GM19035 (cell line): ENCODE data around the gene CDH22.

Experiments
- ATAC-seq: cut with Tn5 transposase; IDR thresholded peaks from one replicate; pipeline ENCODE4 v1.9.1; 2021; ENCODE audit not compliant: unreplicated experiment

CDH22 gene

GRCh38 chr20:46152824-46153586, 155.3 kb downstream of the CDH22 start:
- no peak for ATAC-seq

DNA sequence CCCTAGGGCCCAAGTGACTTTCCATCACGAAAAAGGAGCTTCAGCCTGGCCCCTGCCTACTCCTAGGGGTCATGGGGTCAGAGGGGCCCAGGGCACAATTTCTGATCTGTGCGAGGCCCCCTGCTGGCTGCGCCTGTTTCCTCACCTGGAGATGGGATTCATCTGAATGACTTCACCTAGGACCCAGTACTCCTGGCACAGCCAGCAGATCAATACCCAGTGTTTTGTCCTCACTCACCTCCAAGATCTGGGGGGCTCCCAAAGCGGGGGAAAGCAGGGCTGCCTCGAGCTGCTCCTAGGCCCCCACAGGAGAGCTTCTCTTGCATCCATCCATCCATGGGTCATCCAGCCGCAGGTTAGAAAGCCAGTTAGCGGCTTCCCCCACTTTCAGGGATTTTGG, 156.4 kb downstream of the CDH22 start:
- no peak for ATAC-seq

DNA sequence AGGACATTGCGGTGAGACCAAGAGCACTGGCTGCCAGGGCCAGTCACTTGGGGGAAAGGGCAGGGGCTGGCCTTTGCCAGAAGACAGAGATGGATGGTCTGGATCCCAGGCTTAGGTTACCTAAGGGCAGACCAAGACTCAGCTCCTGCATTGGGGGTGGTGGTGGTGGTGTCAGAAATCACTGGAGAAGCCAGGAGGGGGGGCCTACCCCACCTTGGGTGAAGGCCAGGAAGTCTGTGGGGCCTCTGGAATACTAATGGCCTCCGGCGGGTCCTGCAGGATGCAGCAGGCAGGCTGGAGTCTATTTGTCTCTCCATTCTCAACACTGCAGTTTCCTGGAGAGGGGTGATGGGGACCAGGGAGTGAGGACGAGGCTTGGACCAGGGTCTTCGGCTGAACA, 157.4 kb downstream of the CDH22 start:
- no peak for ATAC-seq

DNA sequence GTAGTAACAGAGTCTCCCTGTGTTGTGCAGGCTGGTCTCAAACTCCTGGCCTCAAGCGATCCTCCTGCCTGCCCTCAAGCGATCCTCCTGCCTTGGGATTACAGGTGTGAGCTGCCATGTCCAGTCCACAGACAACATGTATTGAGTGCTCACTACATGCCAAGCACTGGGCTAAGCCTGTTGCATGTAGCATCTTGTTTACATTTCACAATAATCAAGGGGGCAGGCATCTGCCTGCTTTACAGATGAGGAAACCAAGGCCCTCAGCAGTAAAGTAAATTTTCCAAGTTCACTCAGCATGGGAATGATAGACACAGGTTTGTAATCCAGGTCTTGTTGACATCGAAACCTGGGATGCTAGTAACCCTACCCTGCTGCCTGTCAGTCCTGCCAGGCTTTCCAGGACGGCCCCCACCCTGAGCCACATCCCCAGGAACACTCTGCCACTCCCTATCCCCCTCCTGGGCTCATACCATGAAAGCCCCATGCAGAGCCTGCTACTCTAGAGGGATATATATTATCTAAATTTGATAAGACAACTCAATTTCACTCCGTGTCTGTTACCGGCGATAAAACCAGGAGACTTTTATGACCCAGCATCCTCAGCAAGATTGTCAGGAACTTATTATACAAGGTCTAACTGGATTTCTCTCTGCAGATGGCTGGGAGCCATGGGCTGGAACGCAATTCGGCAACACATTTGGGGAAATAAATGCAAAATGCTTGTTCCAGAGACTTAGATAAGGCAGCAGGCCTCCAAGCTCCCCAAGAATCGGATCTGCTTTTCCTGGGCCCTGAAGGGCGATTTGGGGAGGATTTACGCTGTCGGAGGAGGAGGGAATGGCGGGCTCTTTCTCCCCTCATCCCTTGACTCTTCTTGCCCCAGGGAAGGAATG, 159.7 kb downstream of the CDH22 start:
- no peak for ATAC-seq

DNA sequence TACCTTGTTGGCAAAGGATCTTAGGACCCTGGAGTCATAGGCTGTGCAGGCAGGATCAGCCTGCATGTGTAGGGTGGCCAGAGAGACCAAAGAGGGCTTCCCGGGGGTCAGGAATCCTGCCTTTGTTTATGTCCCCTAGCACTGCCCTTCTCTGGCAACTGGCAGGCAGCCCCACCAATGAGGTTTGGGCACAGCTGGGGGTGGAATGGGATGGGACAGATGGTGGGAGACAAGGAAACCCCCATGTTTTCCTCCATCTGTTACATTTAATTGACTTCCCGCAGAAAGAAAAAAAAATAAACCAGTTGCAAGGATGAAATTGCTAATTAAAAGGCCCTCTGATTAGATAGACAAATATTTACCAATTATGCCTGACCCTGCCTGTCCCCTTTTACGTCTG, 162.6 kb downstream of the CDH22 start:
- no peak for ATAC-seq

GRCh38 chr20:46144432-46145025, 163.8 kb downstream of the CDH22 start:
- ATAC-seq: no peak

GRCh38 chr20:46142124-46142523, 166.2 kb downstream of the CDH22 start:
- ATAC-seq: no peak

DNA sequence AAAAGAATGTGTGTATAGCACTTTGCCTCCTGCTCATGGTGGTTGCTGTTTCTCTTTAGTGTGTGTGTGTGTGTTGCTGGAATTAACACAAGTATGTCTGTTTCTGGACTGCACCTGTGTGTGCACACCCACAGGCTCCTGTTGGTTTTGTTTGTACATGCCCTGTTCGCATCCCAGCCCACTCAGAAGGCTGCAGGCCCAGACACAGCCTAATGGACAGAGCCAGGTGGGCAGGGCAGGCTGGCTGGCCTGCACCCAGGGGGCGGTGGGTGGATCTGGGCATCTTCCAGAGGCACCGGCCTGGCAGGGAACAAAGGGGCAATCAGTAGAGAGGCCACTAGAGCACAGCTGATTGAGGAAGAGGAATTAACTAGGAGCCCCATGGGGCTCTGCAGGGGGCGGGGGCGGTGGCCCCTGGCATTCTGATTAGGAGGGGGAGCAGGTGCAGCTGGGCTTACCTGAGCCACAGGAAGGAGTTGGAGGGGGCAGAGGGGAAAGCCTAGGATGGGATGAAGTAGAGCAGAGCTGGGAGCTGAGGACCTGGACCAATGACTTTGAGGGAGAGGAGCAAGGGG, 168.3 kb downstream of the CDH22 start:
- no peak for ATAC-seq

GRCh38 chr20:46139266-46139889, 168.9 kb downstream of the CDH22 start:
- ATAC-seq: no peak

- ATAC-seq: no peak
Observed at GRCh38 chr20:46137816-46138215, 170.5 kb downstream of the CDH22 start.

GRCh38 chr20:46135856-46136633, 172.3 kb downstream of the CDH22 start:
- ATAC-seq: no peak

DNA sequence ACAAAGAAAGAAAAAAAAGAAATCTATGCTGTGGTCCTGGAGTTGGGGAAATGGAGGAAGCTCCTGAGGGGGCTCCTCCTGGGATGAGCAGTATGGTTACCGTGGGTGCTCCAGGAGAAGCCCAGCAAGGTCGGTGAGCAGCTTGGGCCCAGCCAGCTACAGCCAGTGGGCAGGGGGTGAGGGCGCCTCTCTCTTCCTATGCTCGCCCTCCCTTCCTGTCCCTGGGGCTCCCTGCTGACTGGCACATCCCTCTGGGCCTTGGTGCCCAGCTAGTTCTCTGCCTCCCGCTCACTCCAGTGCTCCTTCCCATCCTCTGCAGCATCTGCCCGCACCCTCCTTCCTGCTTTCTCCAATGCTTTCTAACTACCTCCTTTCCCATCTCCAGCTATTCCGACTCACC, 173.6 kb downstream of the CDH22 start:
- no peak for ATAC-seq

DNA sequence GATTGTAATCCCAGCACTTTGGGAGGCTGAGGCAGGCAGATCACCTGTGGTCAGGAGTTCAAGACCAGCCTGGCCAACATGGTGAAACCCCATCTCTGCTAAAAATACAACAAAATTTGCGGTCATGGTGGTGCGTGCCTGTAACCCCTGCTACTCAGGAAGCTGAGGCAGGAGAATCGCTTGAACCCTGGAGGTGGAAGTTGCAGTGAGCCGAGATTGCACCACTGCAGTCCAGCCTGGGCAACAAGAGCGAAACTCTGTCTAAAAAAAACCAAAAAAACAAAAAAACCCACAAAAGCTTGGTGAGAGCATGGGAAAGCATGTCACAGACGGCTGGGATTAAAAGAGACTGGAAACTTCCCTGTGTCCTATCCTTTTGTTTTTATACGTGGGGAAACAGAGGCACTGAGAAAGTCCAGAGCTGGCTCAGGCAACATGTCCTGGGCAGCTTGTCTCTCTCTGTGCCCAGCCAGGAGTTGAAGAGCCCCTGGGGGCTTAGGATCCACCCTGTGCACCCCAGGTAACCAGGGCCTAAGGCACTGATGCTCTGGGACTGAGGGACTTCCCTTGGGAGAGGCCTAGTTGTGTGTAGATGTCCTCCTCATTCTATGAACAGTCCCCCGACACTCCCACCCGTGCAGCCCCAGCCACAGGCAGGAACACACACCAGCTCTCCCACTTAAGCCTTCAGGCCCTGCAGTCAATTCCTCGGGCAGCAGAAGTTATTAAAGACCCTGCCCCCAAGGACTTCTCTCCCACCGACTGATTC, 174.2 kb downstream of the CDH22 start:
- no peak for ATAC-seq

DNA sequence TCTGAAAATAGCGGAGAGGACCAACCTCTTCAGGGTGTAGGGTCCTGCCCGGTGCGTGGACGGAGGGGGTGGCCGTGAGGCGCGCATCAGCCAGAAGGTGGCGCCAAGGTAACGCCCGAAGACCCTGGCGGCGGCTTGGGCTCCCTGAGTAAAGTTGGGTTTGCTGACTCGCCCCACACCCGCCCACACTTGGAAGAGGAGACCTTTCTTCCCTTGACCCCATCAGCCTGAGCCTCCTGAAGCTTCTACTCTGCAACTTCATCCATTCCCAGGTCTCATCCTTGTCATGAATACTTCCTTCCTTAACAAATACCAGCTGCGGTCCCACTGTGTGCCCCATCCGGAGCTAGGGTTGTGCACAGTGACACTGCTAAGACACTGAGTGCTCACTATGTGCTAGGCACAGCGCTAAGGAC, 175.6 kb downstream of the CDH22 start:
- ATAC-seq: peak; percentile 63

- ATAC-seq: no peak
Observed at GRCh38 chr20:46131396-46131795, 176.9 kb downstream of the CDH22 start.

GRCh38 chr20:46130534-46130933, 177.8 kb downstream of the CDH22 start:
- ATAC-seq: no peak

GRCh38 chr20:46129955-46130481, 178.3 kb downstream of the CDH22 start:
- no peak for ATAC-seq

DNA sequence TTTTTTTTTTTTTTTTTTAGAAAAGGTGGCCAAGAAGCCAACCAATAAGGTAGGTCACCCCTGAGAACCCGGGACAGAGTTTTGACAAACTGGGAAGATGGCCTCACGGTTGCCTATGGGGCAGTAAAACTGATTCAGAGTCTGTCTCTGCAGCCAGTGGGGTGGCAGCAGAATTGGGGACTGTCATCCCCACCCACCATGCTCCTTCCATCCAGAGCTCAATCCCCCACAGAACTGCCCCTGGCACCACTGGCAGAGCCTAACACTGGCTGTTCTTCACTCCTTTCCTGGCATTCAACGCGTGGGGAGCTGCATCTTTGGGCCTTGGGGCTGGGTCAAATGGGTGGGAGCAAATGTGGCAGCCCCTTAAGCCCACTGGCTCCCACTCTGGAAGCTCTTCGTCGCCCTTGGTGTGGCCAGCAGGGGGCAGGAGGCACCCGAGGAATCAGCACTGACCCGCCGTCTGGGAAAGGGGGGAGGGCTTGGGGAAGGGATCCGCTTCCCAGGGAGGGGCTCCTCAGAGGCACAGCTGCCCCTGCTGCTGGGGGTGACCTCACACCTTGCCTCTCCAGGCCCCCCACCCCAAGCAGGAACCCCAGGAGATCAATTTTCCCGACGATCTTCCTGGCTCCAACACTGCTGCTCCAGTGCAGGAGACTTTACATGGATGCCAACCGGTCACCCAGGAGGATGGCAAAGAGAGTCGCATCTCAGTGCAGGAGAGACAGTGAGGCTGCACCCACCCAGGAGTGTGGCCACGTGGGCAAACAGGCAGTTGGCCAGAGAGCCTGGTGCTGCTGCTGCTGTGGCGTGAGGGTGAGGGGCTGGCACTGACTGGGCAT, 179.8 kb downstream of the CDH22 start:
- no peak for ATAC-seq
